ENCODE measurements around the gene CNOT2.

CNOT2 gene

GRCh38 chr12:70254225-70254624 is 11.0 kb downstream of the CNOT2 start:
- no peak for DNase-seq

GRCh38 chr12:70254846-70255245 is 11.6 kb downstream of the CNOT2 start:
- no peak for DNase-seq

- no peak for DNase-seq
Observed at GRCh38 chr12:70255311-70255710, 12.1 kb downstream of the CNOT2 start.

GRCh38 chr12:70258605-70259403 is 15.6 kb downstream of the CNOT2 start:
- no peak for DNase-seq

- DNase-seq: no peak
Observed at GRCh38 chr12:70260646-70261045, 17.4 kb downstream of the CNOT2 start.

GRCh38 chr12:70264067-70264867 is 21.0 kb downstream of the CNOT2 start:
- no peak for DNase-seq

- DNase-seq: no peak
Observed at GRCh38 chr12:70265132-70265531, 21.9 kb downstream of the CNOT2 start.

- DNase-seq: no peak
Observed at GRCh38 chr12:70267550-70267949, 24.3 kb downstream of the CNOT2 start.

- DNase-seq: no peak
Observed at GRCh38 chr12:70268972-70269371, 25.7 kb downstream of the CNOT2 start.

- no peak for DNase-seq
Observed at GRCh38 chr12:70270108-70270507, 26.9 kb downstream of the CNOT2 start.

GRCh38 chr12:70271025-70271424 is 27.8 kb downstream of the CNOT2 start:
- DNase-seq: no peak

GRCh38 chr12:70272510-70272909 is 29.3 kb downstream of the CNOT2 start:
- DNase-seq: no peak

GRCh38 chr12:70275045-70275444 is 31.8 kb downstream of the CNOT2 start:
- no peak for DNase-seq

GRCh38 chr12:70277973-70278372 is 34.7 kb downstream of the CNOT2 start:
- no peak for DNase-seq

GRCh38 chr12:70278945-70279344 is 35.7 kb downstream of the CNOT2 start:
- DNase-seq: no peak

- DNase-seq: no peak
Observed at GRCh38 chr12:70283232-70283631, 40.0 kb downstream of the CNOT2 start.

- no peak for DNase-seq
Observed at GRCh38 chr12:70288817-70289216, 45.6 kb downstream of the CNOT2 start.

GRCh38 chr12:70290116-70290515 is 46.9 kb downstream of the CNOT2 start:
- no peak for DNase-seq

- no peak for DNase-seq
Observed at GRCh38 chr12:70292017-70292776, 49.0 kb downstream of the CNOT2 start.

GRCh38 chr12:70304684-70305555 is 61.7 kb downstream of the CNOT2 start:
- DNase-seq: peak; percentile 31

GRCh38 chr12:70305794-70306193 is 62.6 kb downstream of the CNOT2 start:
- no peak for DNase-seq

- no peak for DNase-seq
Observed at GRCh38 chr12:70306676-70307075, 63.4 kb downstream of the CNOT2 start.

Measured in stimulated activated naive CD4-positive, alpha-beta T cell treated with Interleukin-2 at 50 U/mL for 16 hours (primary cell).